Heart left ventricle (tissue), 16 donors: ENCODE measurements around the gene LATS1. TPM values are rescaled to one million over a fixed set of nuclear protein-coding genes. Genes with fewer than 3 reads are reported as not detected.

Experiments
- ATAC-seq, 4 donors: fragments of 200-7000 bp; cut with Tn5 transposase; one replicate each; pipeline ENCODE4 v1.9.1; 2020 to 2022; ENCODE audit warnings: moderate library complexity in 4 of 4, mild to moderate bottlenecking in 3 of 4, moderate number of reproducible peaks in 1 of 4
- DNase-seq, 5 donors: peaks; one replicate each; pipeline ENCODE4 v3.0.0-alpha.2; 2020
- H3K27ac ChIP-seq, 12 donors: fragments of 200-600 bp; sonication (generic) in 4 of 12; one replicate each; pipeline versions ENCODE4 v1.5.0 to v1.8.0; 2016 to 2022; ENCODE audit warnings: mild to moderate bottlenecking in 2 of 12
- H3K27me3 ChIP-seq, 9 donors: fragments of 200-600 bp; sonication (generic) in 2 of 9; one replicate each; pipeline versions ENCODE4 v1.5.1 to v1.8.0; 2016 to 2022; ENCODE audit warnings: mild to moderate bottlenecking in 3 of 9
- H3K36me3 ChIP-seq, 9 donors: fragments of 200-600 bp; sonication (generic) in 2 of 9; one replicate each; pipeline versions ENCODE4 v1.5.0 to v1.8.0; 2018 to 2022; ENCODE audit warnings: mild to moderate bottlenecking in 2 of 9
- H3K4me1 ChIP-seq, 12 donors: fragments of 200-600 bp; sonication (generic) in 4 of 12; one replicate each; pipeline versions ENCODE4 v1.5.0 to v1.8.0; 2016 to 2022; ENCODE audit warnings: mild to moderate bottlenecking in 3 of 12
- H3K4me3 ChIP-seq, 12 donors: fragments of 200-600 bp; sonication (generic) in 4 of 12; one replicate each; pipeline versions ENCODE4 v1.5.0 to v1.8.0; 2017 to 2022; ENCODE audit warnings: mild to moderate bottlenecking in 9 of 12, moderate library complexity in 4 of 12
- H3K9me3 ChIP-seq, 12 donors: fragments of 200-600 bp; sonication (generic) in 4 of 12; one replicate each; pipeline versions ENCODE4 v1.5.0 to v1.8.0; 2016 to 2022; ENCODE audit warnings: mild to moderate bottlenecking in 1 of 12
- POLR2A ChIP-seq, 2 donors: fragments of 450-650 bp; IDR thresholded peaks; one replicate each; pipeline ENCODE4 v1.6.1; 2017; ENCODE audit warnings: antibody characterized with exemption in 2 of 2, mild to moderate bottlenecking in 2 of 2, moderate library complexity in 2 of 2
- WGBS, 4 donors: extraction: QIAGEN DNeasy Blood & Tissue Kit in 2 of 4; methylation state at CpG; one replicate each; pipeline versions ENCODE4 v1.1.5 to v1.1.7; 2013 to 2018; 5-methylcytosine and 5-hydroxymethylcytosine counted together
- intact Hi-C, 10 donors: fragments of 100-400 bp; cut with DNase I; formaldehyde crosslinking; loops; one replicate each; pipeline versions ENCODE4 v1.11.1 to v1.14.2; 2022
- polyA plus RNA-seq, 2 donors: library from polyadenylated mRNA; stranded (reverse); fragments of 200-250 nt; gene quantifications; one replicate each; pipeline ENCODE4 v1.2.3, GENCODE V29; 2013
- total RNA-seq, 9 donors: library from RNA; depleted of rRNA in 2 of 9; stranded (reverse); fragments of >200 nt in 2 of 9; fragmentation: NEBNext Ultra II Directional in 3 of 9; extraction: Animal tissue kit (Norgen Biotek cat#: 25700) in 3 of 9; gene quantifications; one replicate each; pipeline versions ENCODE4 v1.1.0 to v1.2.4, GENCODE V29; 2016 to 2023
- TF ChIP-seq, protein P1 (sequence below), 12 donors: fragments of 200-600 bp; sonication (generic) in 4 of 12; IDR thresholded peaks; one replicate each; pipeline versions ENCODE4 v1.5.0 to v1.8.0; 2018 to 2022; ENCODE audit warnings: antibody characterized with exemption in 12 of 12, mild to moderate bottlenecking in 5 of 12
- donor health status: ischemic (EF 13 %, LVEDD 7.1; RV severe dilation, severe dysfunction).
- donor health status: healthy with polysubstance abuse.
- donor health status: DM: no; HTN: yes; CAD: no.
- donor health status: DM: no; HTN: no; CAD: no.
- donor health status: ischemic (EF 25% LVEDD 6.9; RV normal size, moderate dysfunction).
- donor health status: ischemic (EF 25% LVEDD 5.7; RV mildly dilated, moderate dysfunction).
- donor health status: healthy.
- donor health status: DM: yes; HTN: yes; CAD: no.
- donor health status: ischemic (EF 35%, LVEDD 5.7; RV mildly dilated, moderate dysfunction).
- donor health status: nonischemic (EF 11% LVEDD 7.7; RV severe dilation, severe dysfunction).
- donor health status: DM: yes; HTN: yes; CAD: no.
- donor health status: PGD.
- donor health status: ischemic (EF 29% LVEDD 5.4; RV normal size, mild dysfunction).
- donor health status: nonischemic (EF 23%, LVEDD 6.1; RV moderate dilation, normal function).

Gene LATS1
- total and polyA plus RNA-seq, 11 donors = 5.3 to 18.5 (median 10.4) TPM

DNA sequence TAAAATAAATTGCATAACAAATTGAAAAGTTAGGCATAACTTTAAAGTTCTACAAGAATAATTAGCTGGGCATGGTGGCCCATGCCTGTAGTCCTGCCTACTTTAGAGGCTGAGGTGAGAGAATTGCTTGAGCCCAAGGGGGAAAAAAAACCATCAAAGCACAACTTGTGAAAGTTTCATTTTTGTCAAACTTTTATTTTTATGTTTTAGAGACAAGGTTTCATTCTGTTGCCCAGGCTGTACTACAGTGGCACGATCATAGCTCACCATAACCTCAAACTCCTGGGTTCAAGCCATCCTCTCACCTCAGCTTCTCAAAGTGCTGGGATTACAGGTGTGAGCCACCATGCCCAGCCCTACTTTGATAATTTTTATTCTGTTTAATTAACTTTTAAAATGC is 83.6 kb downstream of the LATS1 start:
- H3K9me3 ChIP-seq = no peaks in the 10 kb centered on the region
- peaks cover 0 to 80% (median 57%) of the 10 kb centered on the region in 9 donors for H3K36me3 ChIP-seq
- 96 to 100% (median 99%) methylated on average over 1 of the region's 1 CpG for WGBS, 4 donors
- H3K4me3 ChIP-seq = no peak overlapping the region
- ATAC-seq (no peak), DNase-seq (no peak)
- no peaks in the 10 kb centered on the region for H3K27me3 ChIP-seq
- peaks cover 0 to 3% (median 0%) of the 10 kb centered on the region in 12 donors for H3K4me1 ChIP-seq
- no peak overlapping the region for H3K27ac ChIP-seq
- TF ChIP-seq, protein P1, sequence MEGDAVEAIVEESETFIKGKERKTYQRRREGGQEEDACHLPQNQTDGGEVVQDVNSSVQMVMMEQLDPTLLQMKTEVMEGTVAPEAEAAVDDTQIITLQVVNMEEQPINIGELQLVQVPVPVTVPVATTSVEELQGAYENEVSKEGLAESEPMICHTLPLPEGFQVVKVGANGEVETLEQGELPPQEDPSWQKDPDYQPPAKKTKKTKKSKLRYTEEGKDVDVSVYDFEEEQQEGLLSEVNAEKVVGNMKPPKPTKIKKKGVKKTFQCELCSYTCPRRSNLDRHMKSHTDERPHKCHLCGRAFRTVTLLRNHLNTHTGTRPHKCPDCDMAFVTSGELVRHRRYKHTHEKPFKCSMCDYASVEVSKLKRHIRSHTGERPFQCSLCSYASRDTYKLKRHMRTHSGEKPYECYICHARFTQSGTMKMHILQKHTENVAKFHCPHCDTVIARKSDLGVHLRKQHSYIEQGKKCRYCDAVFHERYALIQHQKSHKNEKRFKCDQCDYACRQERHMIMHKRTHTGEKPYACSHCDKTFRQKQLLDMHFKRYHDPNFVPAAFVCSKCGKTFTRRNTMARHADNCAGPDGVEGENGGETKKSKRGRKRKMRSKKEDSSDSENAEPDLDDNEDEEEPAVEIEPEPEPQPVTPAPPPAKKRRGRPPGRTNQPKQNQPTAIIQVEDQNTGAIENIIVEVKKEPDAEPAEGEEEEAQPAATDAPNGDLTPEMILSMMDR (IDR thresholded peaks at IDR 0.05) = no peak
- TF ChIP-seq POLR2A (IDR thresholded peaks at IDR 0.05) = no peak
- intact Hi-C loops = loop anchor here in 1 of 10 donors (10.0 kb wide), 1 partner anchor 60 kb away; no protein-coding TSS in a partner anchor

GRCh38 chr6:149628875-149629510 is 88.9 kb downstream of the LATS1 start:
- WGBS, 4 donors = 92 to 95% (median 94%) methylated on average over 4 of the region's 4 CpGs
- DNase-seq (no peak), ATAC-seq (no peak)
- Histone ChIP-seq H3K4me3 (no peak overlapping the region), H3K27me3 (no peaks in the 10 kb centered on the region), H3K36me3 (peaks cover 0 to 73% (median 37%) of the 10 kb centered on the region in 9 donors), H3K4me1 (peaks cover 0 to 8% (median 0%) of the 10 kb centered on the region in 12 donors), H3K27ac (peak overlapping the region in 1 of 12 donors; percentile 38), H3K9me3 (no peaks in the 10 kb centered on the region)
- TF ChIP-seq, protein P1 (IDR thresholded peaks at IDR 0.05) = no peak
- TF ChIP-seq POLR2A (IDR thresholded peaks at IDR 0.05) = no peak
- intact Hi-C loops = no loop called here

DNA sequence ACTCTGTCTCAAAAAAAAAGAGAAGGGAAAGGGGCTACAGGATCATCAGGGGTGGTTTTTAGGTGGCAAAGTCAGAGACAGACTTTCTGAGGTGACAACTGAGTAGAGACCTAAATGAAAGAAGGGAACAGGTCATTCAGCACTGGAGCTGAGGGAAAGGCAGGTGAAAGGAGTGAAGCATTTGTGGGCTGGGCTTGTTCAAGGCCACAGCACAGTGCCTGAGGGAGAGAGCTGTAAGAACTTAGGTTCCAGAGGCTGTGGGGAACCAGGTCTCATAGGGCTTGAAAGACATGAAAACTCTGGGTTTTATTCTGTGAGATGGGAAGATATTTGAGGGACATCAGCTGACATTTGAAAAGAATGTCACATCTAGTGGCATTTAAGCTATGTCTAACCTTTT is 90.2 kb downstream of the LATS1 start:
- intact Hi-C loops = no loop called here
- no peaks in the 10 kb centered on the region for H3K27me3 ChIP-seq
- ATAC-seq (no peak), DNase-seq (no peak)
- TF ChIP-seq, protein P1 (IDR thresholded peaks at IDR 0.05) = no peak
- no peak for TF ChIP-seq POLR2A (IDR thresholded peaks at IDR 0.05)
- no peaks in the 10 kb centered on the region for H3K9me3 ChIP-seq
- H3K4me3 ChIP-seq = no peak overlapping the region
- no peak overlapping the region for H3K27ac ChIP-seq
- H3K4me1 ChIP-seq = peaks cover 0 to 8% (median 0%) of the 10 kb centered on the region in 12 donors
- peaks cover 0 to 73% (median 49%) of the 10 kb centered on the region in 9 donors for H3K36me3 ChIP-seq

- 43 to 52% (median 49%) methylated on average over 5 of the region's 5 CpGs for WGBS, 4 donors
- Histone ChIP-seq H3K4me3 (no peak overlapping the region), H3K27me3 (no peaks in the 10 kb centered on the region), H3K9me3 (peaks cover 0 to 16% (median 5%) of the 10 kb centered on the region in 12 donors), H3K27ac (peak overlapping the region in 3 of 12 donors; percentile 10 to 37 (median 19)), H3K36me3 (peaks cover 0 to 58% (median 22%) of the 10 kb centered on the region in 9 donors), H3K4me1 (peaks cover 0 to 15% (median 2%) of the 10 kb centered on the region in 12 donors)
- peak; percentile 68 to 77 (median 71) for ATAC-seq
- intact Hi-C loops = no loop called here
- TF ChIP-seq, protein P1 (IDR thresholded peaks at IDR 0.05) = no peak
- no peak for TF ChIP-seq POLR2A (IDR thresholded peaks at IDR 0.05)
- no peak for DNase-seq
Measured at GRCh38 chr6:149615805-149616204, 102.1 kb downstream of the LATS1 start.
